ENCODE data around the gene KANK3.

KANK3 gene

GRCh38 chr19:8302734-8303133 is 40.3 kb downstream of the KANK3 start:
- TF ChIP-seq SIN3A (IDR thresholded peaks at IDR 0.05; ENCODE audit: borderline replicate concordance, insufficient read depth, low read length) (no peak), POLR2AphosphoS5 (IDR thresholded peaks at IDR 0.05; ENCODE audit: low read depth, low read length) (no peak), REST (IDR thresholded peaks at IDR 0.05; ENCODE audit: insufficient read depth in 1 of 2, low read depth in 2 of 2, low read length in 2 of 2) (no peak), FOXP2 (optimal IDR thresholded peaks at IDR 0.05; ENCODE audit: borderline replicate concordance, extremely low read depth, extremely low read length, insufficient read depth) (no peak), TAF1 (IDR thresholded peaks at IDR 0.05; ENCODE audit: borderline replicate concordance, insufficient read depth, low read length) (no peak)

GRCh38 chr19:8302357-8302691 is 40.7 kb downstream of the KANK3 start:
- TF ChIP-seq FOXP2 (optimal IDR thresholded peaks at IDR 0.05; ENCODE audit: borderline replicate concordance, extremely low read depth, extremely low read length, insufficient read depth) (no peak), REST (IDR thresholded peaks at IDR 0.05; ENCODE audit: insufficient read depth in 1 of 2, low read depth in 2 of 2, low read length in 2 of 2) (no peak), TAF1 (IDR thresholded peaks at IDR 0.05; ENCODE audit: borderline replicate concordance, insufficient read depth, low read length) (no peak), SIN3A (IDR thresholded peaks at IDR 0.05; ENCODE audit: borderline replicate concordance, insufficient read depth, low read length) (no peak), POLR2AphosphoS5 (IDR thresholded peaks at IDR 0.05; ENCODE audit: low read depth, low read length) (no peak)
